Mononuclear cell (primary cell): Measurements from ENCODE around the gene EFCAB12. TPM values are rescaled to one million over a fixed set of nuclear protein-coding genes. Genes with fewer than 3 reads are reported as not detected.

Experiments used
- H3K27me3 ChIP-seq: 2 replicates; pipeline ENCODE4 v1.6.0; 2011; ENCODE audit warnings: low read length, control low read depth; ENCODE audit not compliant: insufficient read depth
- H3K4me1 ChIP-seq: 2 replicates; pipeline ENCODE4 v1.5.1; 2011; ENCODE audit warnings: mild to moderate bottlenecking, low read length, control low read depth; ENCODE audit not compliant: insufficient read depth
- H3K4me3 ChIP-seq: 2 replicates; pipeline ENCODE4 v1.5.1; 2011; ENCODE audit warnings: mild to moderate bottlenecking, low read length, moderate library complexity
- H3K9me3 ChIP-seq: 2 replicates; pipeline ENCODE4 v1.5.1; 2011; ENCODE audit warnings: low read depth, mild to moderate bottlenecking, control low read depth, low read length
- total RNA-seq: library from RNA; depleted of rRNA; stranded (reverse); fragments of >200 nt; gene quantifications from one replicate; pipeline ENCODE4 v1.2.3, GENCODE V29; 2012

EFCAB12 gene
- total RNA-seq, 1 donor = 1.4 TPM

- Histone ChIP-seq H3K4me3 (no peak overlapping the region), H3K27me3 (no peaks in the 10 kb centered on the region), H3K4me1 (peaks cover 38% of the 10 kb centered on the region), H3K9me3 (no peaks in the 10 kb centered on the region)
These were observed 6.9 kb upstream of the EFCAB12 start for GRCh38 chr3:129435367-129435766.

- H3K4me3 ChIP-seq = no peak overlapping the region
- H3K9me3 ChIP-seq = no peaks in the 10 kb centered on the region
- no peaks in the 10 kb centered on the region for H3K27me3 ChIP-seq
- peaks cover 35% of the 10 kb centered on the region for H3K4me1 ChIP-seq
These were observed 5.7 kb upstream of the EFCAB12 start for GRCh38 chr3:129434140-129434539.

- Histone ChIP-seq H3K27me3 (no peaks in the 10 kb centered on the region), H3K4me1 (peaks cover 33% of the 10 kb centered on the region), H3K9me3 (no peaks in the 10 kb centered on the region), H3K4me3 (no peak overlapping the region)
These were observed 5.1 kb upstream of the EFCAB12 start for GRCh38 chr3:129433565-129433964.

- peaks cover 34% of the 10 kb centered on the region for H3K4me1 ChIP-seq
- no peaks in the 10 kb centered on the region for H3K27me3 ChIP-seq
- no peaks in the 10 kb centered on the region for H3K9me3 ChIP-seq
- no peak overlapping the region for H3K4me3 ChIP-seq
These were observed 4.2 kb upstream of the EFCAB12 start for GRCh38 chr3:129432671-129433070.

- Histone ChIP-seq H3K4me3 (no peak overlapping the region), H3K9me3 (no peaks in the 10 kb centered on the region), H3K4me1 (peaks cover 36% of the 10 kb centered on the region), H3K27me3 (no peaks in the 10 kb centered on the region)
These were observed 3.6 kb upstream of the EFCAB12 start for GRCh38 chr3:129432036-129432435.

- H3K4me3 ChIP-seq = no peak overlapping the region
- H3K9me3 ChIP-seq = no peaks in the 10 kb centered on the region
- H3K4me1 ChIP-seq = peaks cover 18% of the 10 kb centered on the region
- H3K27me3 ChIP-seq = no peaks in the 10 kb centered on the region
These were observed 1.2 kb upstream of the EFCAB12 start for GRCh38 chr3:129429602-129430001.

- Histone ChIP-seq H3K27me3 (no peaks in the 10 kb centered on the region), H3K4me3 (no peak overlapping the region), H3K9me3 (no peaks in the 10 kb centered on the region), H3K4me1 (peaks cover 20% of the 10 kb centered on the region)
These were observed 630 bp upstream of the EFCAB12 start for GRCh38 chr3:129429080-129429451.

- Histone ChIP-seq H3K4me3 (peak overlapping the region; percentile 33), H3K27me3 (no peaks in the 10 kb centered on the region), H3K9me3 (no peaks in the 10 kb centered on the region), H3K4me1 (peaks cover 25% of the 10 kb centered on the region)
These were observed 445 bp downstream of the EFCAB12 start for GRCh38 chr3:129428007-129428375.

GRCh38 chr3:129425619-129426018, 2.8 kb downstream of the EFCAB12 start:
- Histone ChIP-seq H3K4me1 (peaks cover 25% of the 10 kb centered on the region), H3K27me3 (no peaks in the 10 kb centered on the region), H3K4me3 (no peak overlapping the region), H3K9me3 (no peaks in the 10 kb centered on the region)

- Histone ChIP-seq H3K4me1 (peaks cover 25% of the 10 kb centered on the region), H3K4me3 (no peak overlapping the region), H3K9me3 (no peaks in the 10 kb centered on the region), H3K27me3 (no peaks in the 10 kb centered on the region)
These were observed 3.2 kb downstream of the EFCAB12 start for GRCh38 chr3:129425213-129425612.

- Histone ChIP-seq H3K4me3 (no peak overlapping the region), H3K27me3 (no peaks in the 10 kb centered on the region), H3K4me1 (peaks cover 25% of the 10 kb centered on the region), H3K9me3 (no peaks in the 10 kb centered on the region)
These were observed 4.1 kb downstream of the EFCAB12 start for GRCh38 chr3:129424185-129424841.

- peaks cover 14% of the 10 kb centered on the region for H3K4me1 ChIP-seq
- H3K27me3 ChIP-seq = no peaks in the 10 kb centered on the region
- no peaks in the 10 kb centered on the region for H3K9me3 ChIP-seq
- H3K4me3 ChIP-seq = no peak overlapping the region
These were observed 5.5 kb downstream of the EFCAB12 start for GRCh38 chr3:129422897-129423296.

GRCh38 chr3:129421988-129422745, 6.3 kb downstream of the EFCAB12 start:
- H3K4me1 ChIP-seq = peaks cover 7% of the 10 kb centered on the region
- no peaks in the 10 kb centered on the region for H3K9me3 ChIP-seq
- no peaks in the 10 kb centered on the region for H3K27me3 ChIP-seq

GRCh38 chr3:129421236-129421883, 7.1 kb downstream of the EFCAB12 start:
- peaks cover 7% of the 10 kb centered on the region for H3K4me1 ChIP-seq
- H3K4me3 ChIP-seq = no peak overlapping the region
- no peaks in the 10 kb centered on the region for H3K9me3 ChIP-seq
- H3K27me3 ChIP-seq = no peaks in the 10 kb centered on the region

More at GRCh38 chr3:129421988-129422745, 6.3 kb downstream of the EFCAB12 start:
- no peak overlapping the region for H3K4me3 ChIP-seq

GRCh38 chr3:129419476-129419875, 9.0 kb downstream of the EFCAB12 start:
- Histone ChIP-seq H3K4me1 (peaks cover 7% of the 10 kb centered on the region), H3K27me3 (no peaks in the 10 kb centered on the region), H3K9me3 (no peaks in the 10 kb centered on the region), H3K4me3 (no peak overlapping the region)
